ENCODE data around the gene ZNF606.

GRCh38 chr19:58007285-58007684 is 4.7 kb upstream of the ZNF606 start:
- TF ChIP-seq, protein P1, sequence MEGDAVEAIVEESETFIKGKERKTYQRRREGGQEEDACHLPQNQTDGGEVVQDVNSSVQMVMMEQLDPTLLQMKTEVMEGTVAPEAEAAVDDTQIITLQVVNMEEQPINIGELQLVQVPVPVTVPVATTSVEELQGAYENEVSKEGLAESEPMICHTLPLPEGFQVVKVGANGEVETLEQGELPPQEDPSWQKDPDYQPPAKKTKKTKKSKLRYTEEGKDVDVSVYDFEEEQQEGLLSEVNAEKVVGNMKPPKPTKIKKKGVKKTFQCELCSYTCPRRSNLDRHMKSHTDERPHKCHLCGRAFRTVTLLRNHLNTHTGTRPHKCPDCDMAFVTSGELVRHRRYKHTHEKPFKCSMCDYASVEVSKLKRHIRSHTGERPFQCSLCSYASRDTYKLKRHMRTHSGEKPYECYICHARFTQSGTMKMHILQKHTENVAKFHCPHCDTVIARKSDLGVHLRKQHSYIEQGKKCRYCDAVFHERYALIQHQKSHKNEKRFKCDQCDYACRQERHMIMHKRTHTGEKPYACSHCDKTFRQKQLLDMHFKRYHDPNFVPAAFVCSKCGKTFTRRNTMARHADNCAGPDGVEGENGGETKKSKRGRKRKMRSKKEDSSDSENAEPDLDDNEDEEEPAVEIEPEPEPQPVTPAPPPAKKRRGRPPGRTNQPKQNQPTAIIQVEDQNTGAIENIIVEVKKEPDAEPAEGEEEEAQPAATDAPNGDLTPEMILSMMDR (IDR thresholded peaks at IDR 0.05) = no peak
- TF ChIP-seq POLR2A (IDR thresholded peaks at IDR 0.05) = no peak
